ENCODE data around the gene EIPR1.

Gene EIPR1

GRCh38 chr2:3321825-3322224, 55.8 kb downstream of the EIPR1 start:
- no peak for DNase-seq

DNA sequence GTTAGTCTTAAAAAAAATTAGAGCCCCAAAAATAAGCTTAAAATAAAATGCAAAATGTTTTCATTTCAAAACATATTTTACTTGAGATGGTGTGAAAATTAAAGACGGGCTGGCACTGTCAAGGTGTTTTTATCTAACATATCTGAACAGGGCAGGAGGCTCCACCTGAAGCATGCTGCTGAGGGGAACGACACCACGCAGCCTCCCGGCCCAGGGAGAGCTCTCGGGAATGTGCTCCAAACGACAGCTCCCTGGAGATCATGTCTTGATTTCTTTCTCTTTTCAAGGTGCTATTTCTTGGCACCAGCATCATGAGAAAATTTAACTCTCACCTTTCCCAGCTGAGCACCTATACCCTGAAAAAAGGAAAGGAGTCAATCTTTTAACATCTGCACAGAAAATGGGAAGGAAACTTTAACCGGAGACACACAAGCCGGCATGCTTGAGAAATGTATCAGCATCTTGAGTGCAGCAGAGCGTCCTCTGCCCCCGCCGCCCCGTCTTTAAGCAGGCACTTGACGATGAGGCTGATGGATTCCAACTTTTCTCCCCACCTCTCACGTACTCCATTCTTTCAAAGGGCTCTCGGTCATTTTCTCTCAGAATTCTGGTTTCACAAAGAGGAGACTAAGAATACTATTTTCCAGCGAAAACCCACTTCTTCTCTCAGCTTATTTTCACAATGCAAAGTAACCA, 56.6 kb downstream of the EIPR1 start:
- no peak for DNase-seq

DNA sequence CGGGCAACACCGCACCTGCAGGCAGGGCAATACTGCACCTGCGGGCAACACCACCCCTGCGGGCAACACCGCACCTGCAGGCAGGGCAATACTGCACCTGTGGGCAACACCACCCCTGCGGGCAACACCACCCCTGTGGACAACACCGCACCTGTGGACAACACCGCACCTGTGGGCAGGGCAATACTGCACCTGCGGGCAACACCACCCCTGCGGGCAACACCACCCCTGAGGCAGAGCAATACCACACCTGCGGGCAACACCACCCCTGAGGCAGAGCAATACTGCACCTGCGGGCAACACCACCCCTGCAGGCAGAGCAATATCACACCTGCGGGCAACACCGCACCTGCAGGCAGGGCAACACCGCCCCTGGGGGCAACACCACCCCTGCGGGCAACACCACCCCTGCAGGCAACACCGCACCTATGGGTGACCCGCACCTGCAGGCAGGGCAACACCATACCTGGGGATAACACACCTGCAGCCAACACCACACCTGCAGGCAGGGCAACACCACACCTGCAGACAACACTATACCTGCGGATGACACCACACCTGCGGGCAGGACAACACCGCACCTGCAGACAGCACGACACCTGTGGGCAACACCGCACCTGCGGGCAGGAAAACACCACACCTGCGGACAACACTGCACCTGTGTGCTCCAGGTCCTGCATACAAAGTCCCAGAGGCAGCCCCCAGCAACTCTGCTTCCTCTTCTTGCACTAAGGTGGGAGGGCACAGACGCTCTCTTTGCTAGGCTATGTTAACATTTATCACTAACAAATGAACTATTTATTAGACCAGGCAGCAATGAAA, 57.7 kb downstream of the EIPR1 start:
- no peak for DNase-seq

- DNase-seq = no peak
Observed at GRCh38 chr2:3319134-3319533, 58.5 kb downstream of the EIPR1 start.

- DNase-seq = no peak
Observed at GRCh38 chr2:3317871-3318590, 59.6 kb downstream of the EIPR1 start.

GRCh38 chr2:3317277-3317685, 60.3 kb downstream of the EIPR1 start:
- no peak for DNase-seq

- DNase-seq = no peak
Observed at GRCh38 chr2:3316456-3317276, 61.0 kb downstream of the EIPR1 start.

DNA sequence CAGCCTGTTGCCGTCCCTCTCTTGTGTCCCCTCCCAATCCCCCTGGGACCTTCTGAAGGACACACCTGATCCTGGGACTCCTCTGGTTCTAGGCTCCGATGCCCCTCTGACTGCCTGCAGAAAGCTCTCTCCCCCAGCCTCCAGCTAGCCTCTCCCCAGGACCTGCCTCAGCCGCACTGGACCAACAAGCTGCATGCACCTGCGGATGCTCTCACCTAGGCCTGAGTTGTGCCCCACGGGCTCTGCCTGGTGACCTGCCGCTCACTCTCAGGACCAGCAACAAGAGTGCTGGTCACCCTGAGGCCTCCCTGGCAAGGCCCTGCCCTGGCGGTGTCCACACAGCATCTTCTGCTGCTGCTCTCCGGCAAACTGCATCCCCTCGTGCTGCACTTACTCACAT, 63.0 kb downstream of the EIPR1 start:
- DNase-seq = no peak

DNA sequence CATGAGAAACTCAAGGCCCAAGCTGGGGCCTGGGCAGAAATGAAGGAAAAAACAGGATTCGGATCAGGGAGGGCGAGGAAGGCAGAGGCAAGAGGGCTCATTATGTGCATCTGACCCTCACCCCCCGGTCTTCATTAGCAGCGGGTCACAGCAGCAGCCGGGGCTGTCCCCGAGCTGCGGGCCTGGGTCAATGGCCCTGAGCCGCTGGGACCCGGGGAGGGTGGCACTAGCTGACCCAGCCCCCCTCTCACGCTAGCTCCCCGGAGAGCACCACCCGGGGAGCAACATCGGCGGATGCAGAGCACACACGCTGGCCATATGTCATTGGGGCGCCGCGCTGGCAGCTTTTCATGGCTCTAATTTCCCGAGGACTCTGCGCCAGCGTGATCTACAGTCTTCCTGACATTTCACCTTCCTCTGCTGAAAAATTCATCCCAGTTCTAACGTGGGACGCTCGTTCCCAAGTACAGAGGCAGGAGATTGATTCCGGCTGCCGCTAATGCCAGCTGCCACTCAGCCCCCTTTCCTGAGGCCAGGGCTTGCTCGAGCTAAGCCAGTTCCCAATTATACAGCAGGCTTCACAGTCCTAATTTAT, 63.7 kb downstream of the EIPR1 start:
- DNase-seq = no peak

DNA sequence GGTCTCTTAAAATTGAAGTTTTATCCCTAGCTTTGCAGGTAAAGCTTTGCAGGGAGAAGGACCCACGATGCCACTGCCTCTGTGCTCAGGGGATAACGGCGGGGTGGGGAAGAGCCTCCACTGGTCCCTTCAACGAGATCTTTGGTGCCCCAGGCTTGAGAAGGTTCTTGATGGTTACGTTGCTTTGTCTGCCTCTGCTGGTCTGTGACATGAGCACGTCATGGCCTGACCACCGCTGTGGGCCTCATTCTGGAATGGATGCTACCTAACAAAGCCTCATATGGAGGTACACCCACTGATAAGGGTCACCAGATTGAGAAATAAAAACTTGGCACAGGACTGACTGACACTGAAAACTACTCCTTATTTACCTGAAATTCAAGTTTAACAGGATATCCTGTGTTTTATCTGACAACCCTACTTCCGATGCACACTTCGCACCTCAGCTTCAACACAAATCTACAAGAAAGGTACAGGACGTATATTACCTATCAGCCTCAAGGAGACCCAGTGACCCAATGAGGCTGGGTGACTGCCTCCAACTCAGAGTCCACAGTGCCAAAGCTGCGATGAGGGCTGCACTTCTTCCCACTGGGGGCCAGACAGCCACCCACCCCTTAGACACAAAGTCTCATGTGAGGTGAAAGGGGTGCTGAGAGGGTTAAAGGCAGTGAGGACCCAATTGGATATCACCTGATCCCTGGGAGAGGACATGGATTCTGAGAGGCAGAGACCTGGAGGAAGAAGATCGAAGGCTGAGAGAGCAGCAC, 64.9 kb downstream of the EIPR1 start:
- no peak for DNase-seq

GRCh38 chr2:3311601-3312000, 66.0 kb downstream of the EIPR1 start:
- DNase-seq = no peak

GRCh38 chr2:3309496-3310355, 67.9 kb downstream of the EIPR1 start:
- no peak for DNase-seq

GRCh38 chr2:3307901-3308300, 69.7 kb downstream of the EIPR1 start:
- DNase-seq = no peak

DNA sequence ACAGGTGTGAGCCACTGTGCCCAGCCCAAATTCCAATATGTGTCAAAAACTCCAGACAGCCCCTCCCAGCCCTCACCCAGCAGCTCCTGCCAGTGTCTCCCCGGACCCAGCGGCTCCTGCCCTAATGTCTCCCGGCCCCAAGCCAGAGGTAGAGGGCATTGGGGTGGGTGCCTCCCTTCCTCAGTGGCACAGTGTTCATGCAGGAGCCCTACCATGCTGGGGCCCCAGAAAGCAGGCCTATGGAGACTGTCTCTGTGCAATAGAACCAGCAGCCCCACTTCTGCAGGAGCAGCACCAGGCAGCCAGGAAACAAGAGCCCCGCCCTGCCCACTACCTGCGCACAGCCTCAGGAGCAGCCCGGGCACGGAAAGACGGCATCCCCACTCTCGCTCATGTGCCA, 70.4 kb downstream of the EIPR1 start:
- no peak for DNase-seq

DNA sequence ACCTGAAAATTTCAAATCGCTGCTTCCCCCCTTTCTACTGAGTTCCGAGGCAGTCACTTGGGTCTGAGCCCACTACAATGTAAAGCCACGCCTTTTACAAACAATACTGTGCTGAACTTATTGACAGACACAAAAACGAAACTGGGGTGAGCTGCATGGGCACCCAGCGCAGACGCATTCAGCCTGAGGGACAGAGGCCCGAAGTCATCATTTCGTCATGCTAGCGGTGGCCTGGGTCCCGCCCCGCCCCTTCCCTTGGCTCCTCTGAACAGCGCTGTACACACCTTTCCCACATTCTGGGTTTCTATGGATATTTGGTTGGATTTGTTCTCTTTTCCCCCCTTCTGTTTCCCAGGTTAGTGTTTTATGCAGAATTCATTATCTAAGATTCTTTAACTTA, 71.7 kb downstream of the EIPR1 start:
- DNase-seq = no peak

- DNase-seq = no peak
Observed at GRCh38 chr2:3305431-3305830, 72.2 kb downstream of the EIPR1 start.

DNA sequence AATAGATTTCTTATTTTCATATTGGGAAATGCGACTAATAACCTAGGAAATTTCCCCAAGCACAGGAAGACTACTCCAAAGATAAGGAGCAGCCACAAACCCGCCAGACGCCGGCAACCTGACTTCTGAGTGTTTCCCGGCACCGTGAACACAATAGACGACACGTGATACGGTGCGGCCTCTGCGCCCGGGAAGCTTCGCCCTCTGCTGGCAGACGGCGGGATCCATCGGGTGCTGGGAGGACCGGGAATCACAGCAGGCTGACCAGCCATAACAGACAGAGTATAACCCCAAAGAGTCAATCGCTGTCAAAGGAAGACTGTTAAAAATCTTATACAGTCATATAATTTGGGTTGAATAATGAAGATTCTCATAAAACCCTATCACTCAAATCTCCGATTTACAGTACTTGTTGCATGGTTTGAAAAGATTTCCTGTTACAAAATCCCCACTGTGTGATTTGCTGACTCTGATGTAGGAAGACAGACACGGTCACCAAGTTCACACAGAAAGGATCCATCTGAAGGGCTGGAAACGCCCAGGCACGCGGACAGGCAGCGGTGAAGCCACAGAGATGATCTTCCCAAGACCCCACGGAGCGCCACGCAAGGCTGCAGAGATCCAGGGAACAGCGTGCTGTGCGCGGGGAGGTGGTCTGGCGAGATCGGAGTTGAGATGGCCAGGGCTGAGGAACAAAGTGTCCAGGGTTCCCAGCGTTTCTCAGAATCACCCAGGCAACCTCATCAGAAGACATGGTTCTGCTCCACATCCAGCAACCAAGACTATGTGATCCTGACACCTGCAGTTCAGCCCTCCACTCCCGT, 73.8 kb downstream of the EIPR1 start:
- no peak for DNase-seq

DNA sequence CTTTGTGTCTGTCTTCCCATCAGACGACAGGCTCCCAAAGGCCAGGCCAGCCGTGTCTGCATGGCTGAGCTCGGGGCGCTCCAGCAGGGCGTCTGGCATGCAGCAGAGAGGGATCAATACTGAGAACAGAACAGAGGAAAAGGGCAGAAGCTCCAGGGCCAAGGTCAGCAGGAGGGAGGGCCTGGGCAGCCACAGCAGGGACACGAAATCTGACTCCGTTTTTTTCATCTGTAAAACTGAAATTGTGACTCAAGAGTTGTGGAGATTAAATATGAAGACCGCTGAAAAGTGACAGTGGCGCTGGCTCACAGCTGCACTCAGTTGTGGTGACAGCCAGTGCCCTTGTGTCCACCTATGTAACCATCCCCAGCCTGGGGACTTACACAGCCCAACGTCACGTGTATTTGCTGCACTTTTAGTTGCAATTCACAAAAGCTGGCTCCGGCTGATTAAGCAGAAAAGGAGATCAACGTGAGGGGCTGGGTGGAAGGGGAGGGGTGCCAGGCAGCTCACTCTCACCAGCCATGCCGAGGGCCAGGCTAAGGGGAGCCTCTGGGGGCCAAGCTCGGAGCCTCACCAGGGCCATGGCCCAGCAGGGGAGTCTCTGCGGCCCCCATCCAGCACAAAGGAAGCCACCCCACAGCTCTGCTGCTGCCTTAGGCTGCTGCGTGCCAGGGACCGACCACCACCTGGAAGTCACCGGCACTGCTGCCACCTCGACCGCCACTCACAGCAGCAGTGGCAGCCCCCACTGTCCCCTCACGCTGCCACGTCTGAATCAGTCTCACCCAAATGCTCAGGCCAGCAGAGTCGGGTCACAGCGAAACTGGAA, 74.7 kb downstream of the EIPR1 start:
- DNase-seq = no peak

- no peak for DNase-seq
Observed at GRCh38 chr2:3302421-3302750, 75.2 kb downstream of the EIPR1 start.

Data from GF-D8 (cell line).